Fibroblast of mammary gland (primary cell): ENCODE measurements around the gene SPATA6L.
A peak's percentile ranks its signal among the peaks of the same experiment; 100 is the strongest.

Source experiments
- DNase-seq: peaks from one replicate; pipeline ENCODE4 v3.0.0-alpha.2; 2010; ENCODE audit warnings: low read depth
- H3K4me3 ChIP-seq: 2 replicates; pipeline ENCODE4 v1.5.1; 2011; ENCODE audit warnings: low read depth, mild to moderate bottlenecking, low read length, moderate library complexity; ENCODE audit not compliant: control insufficient read depth
- CTCF ChIP-seq: conservative IDR thresholded peaks from 2 replicates; pipeline ENCODE4 v1.5.1; 2011; ENCODE audit warnings: low read depth, low read length, inconsistent platforms; ENCODE audit not compliant: control insufficient read depth, insufficient read depth

SPATA6L gene

GRCh38 chr9:4654538-4654937 is 11.7 kb downstream of the SPATA6L start:
- TF ChIP-seq CTCF: no peak
- H3K4me3 ChIP-seq: no peak overlapping the region
- DNase-seq: no peak

- DNase-seq: no peak
- no peak overlapping the region for H3K4me3 ChIP-seq
- TF ChIP-seq CTCF: no peak
Measured at GRCh38 chr9:4654084-4654483, 12.2 kb downstream of the SPATA6L start.

GRCh38 chr9:4642351-4642750 is 23.9 kb downstream of the SPATA6L start:
- H3K4me3 ChIP-seq: no peak overlapping the region
- no peak for TF ChIP-seq CTCF
- no peak for DNase-seq

- DNase-seq: peak; percentile 35
- peak; percentile 58 for TF ChIP-seq CTCF
- no peak overlapping the region for H3K4me3 ChIP-seq
Measured at GRCh38 chr9:4640027-4640426, 26.3 kb downstream of the SPATA6L start.

GRCh38 chr9:4639420-4639819 is 26.9 kb downstream of the SPATA6L start:
- TF ChIP-seq CTCF: no peak
- H3K4me3 ChIP-seq: no peak overlapping the region
- DNase-seq: no peak

- DNase-seq: no peak
- no peak overlapping the region for H3K4me3 ChIP-seq
- TF ChIP-seq CTCF: no peak
Measured at GRCh38 chr9:4638968-4639367, 27.3 kb downstream of the SPATA6L start.

GRCh38 chr9:4630836-4631235 is 35.4 kb downstream of the SPATA6L start:
- peak; percentile 2 for TF ChIP-seq CTCF
- peak; percentile 2 for DNase-seq
- H3K4me3 ChIP-seq: no peak overlapping the region
